Heart left ventricle (tissue), 16 donors: ENCODE measurements around the gene RIC8A. TPM values are rescaled to one million over a fixed set of nuclear protein-coding genes. Genes with fewer than 3 reads are reported as not detected.

Source experiments
- ATAC-seq, 4 donors: fragments of 200-7000 bp; cut with Tn5 transposase; one replicate each; pipeline ENCODE4 v1.9.1; 2020 to 2022; ENCODE audit warnings: moderate library complexity in 4 of 4, mild to moderate bottlenecking in 3 of 4, moderate number of reproducible peaks in 1 of 4
- DNase-seq, 5 donors: peaks; one replicate each; pipeline ENCODE4 v3.0.0-alpha.2; 2020
- H3K27ac ChIP-seq, 12 donors: fragments of 200-600 bp; sonication (generic) in 4 of 12; one replicate each; pipeline versions ENCODE4 v1.5.0 to v1.8.0; 2016 to 2022; ENCODE audit warnings: mild to moderate bottlenecking in 2 of 12
- H3K27me3 ChIP-seq, 9 donors: fragments of 200-600 bp; sonication (generic) in 2 of 9; one replicate each; pipeline versions ENCODE4 v1.5.1 to v1.8.0; 2016 to 2022; ENCODE audit warnings: mild to moderate bottlenecking in 3 of 9
- H3K36me3 ChIP-seq, 9 donors: fragments of 200-600 bp; sonication (generic) in 2 of 9; one replicate each; pipeline versions ENCODE4 v1.5.0 to v1.8.0; 2018 to 2022; ENCODE audit warnings: mild to moderate bottlenecking in 2 of 9
- H3K4me1 ChIP-seq, 12 donors: fragments of 200-600 bp; sonication (generic) in 4 of 12; one replicate each; pipeline versions ENCODE4 v1.5.0 to v1.8.0; 2016 to 2022; ENCODE audit warnings: mild to moderate bottlenecking in 3 of 12
- H3K4me3 ChIP-seq, 12 donors: fragments of 200-600 bp; sonication (generic) in 4 of 12; one replicate each; pipeline versions ENCODE4 v1.5.0 to v1.8.0; 2017 to 2022; ENCODE audit warnings: mild to moderate bottlenecking in 9 of 12, moderate library complexity in 4 of 12
- H3K9me3 ChIP-seq, 12 donors: fragments of 200-600 bp; sonication (generic) in 4 of 12; one replicate each; pipeline versions ENCODE4 v1.5.0 to v1.8.0; 2016 to 2022; ENCODE audit warnings: mild to moderate bottlenecking in 1 of 12
- CTCF ChIP-seq, 12 donors: fragments of 200-600 bp; sonication (generic) in 4 of 12; IDR thresholded peaks; one replicate each; pipeline versions ENCODE4 v1.5.0 to v1.8.0; 2018 to 2022; ENCODE audit warnings: antibody characterized with exemption in 12 of 12, mild to moderate bottlenecking in 5 of 12
- POLR2A ChIP-seq, 2 donors: fragments of 450-650 bp; IDR thresholded peaks; one replicate each; pipeline ENCODE4 v1.6.1; 2017; ENCODE audit warnings: antibody characterized with exemption in 2 of 2, mild to moderate bottlenecking in 2 of 2, moderate library complexity in 2 of 2
- WGBS, 4 donors: extraction: QIAGEN DNeasy Blood & Tissue Kit in 2 of 4; methylation state at CpG; one replicate each; pipeline versions ENCODE4 v1.1.5 to v1.1.7; 2013 to 2018; 5-methylcytosine and 5-hydroxymethylcytosine counted together
- intact Hi-C, 10 donors: fragments of 100-400 bp; cut with DNase I; formaldehyde crosslinking; loops; one replicate each; pipeline versions ENCODE4 v1.11.1 to v1.14.2; 2022
- polyA plus RNA-seq, 2 donors: library from polyadenylated mRNA; stranded (reverse); fragments of 200-250 nt; gene quantifications; one replicate each; pipeline ENCODE4 v1.2.3, GENCODE V29; 2013
- total RNA-seq, 9 donors: library from RNA; depleted of rRNA in 2 of 9; stranded (reverse); fragments of >200 nt in 2 of 9; fragmentation: NEBNext Ultra II Directional in 3 of 9; extraction: Animal tissue kit (Norgen Biotek cat#: 25700) in 3 of 9; gene quantifications; one replicate each; pipeline versions ENCODE4 v1.1.0 to v1.2.4, GENCODE V29; 2016 to 2023
- donor health status: ischemic (EF 13 %, LVEDD 7.1; RV severe dilation, severe dysfunction).
- donor health status: healthy with polysubstance abuse.
- donor health status: DM: no; HTN: yes; CAD: no.
- donor health status: DM: no; HTN: no; CAD: no.
- donor health status: ischemic (EF 25% LVEDD 6.9; RV normal size, moderate dysfunction).
- donor health status: ischemic (EF 25% LVEDD 5.7; RV mildly dilated, moderate dysfunction).
- donor health status: healthy.
- donor health status: DM: yes; HTN: yes; CAD: no.
- donor health status: ischemic (EF 35%, LVEDD 5.7; RV mildly dilated, moderate dysfunction).
- donor health status: nonischemic (EF 11% LVEDD 7.7; RV severe dilation, severe dysfunction).
- donor health status: DM: yes; HTN: yes; CAD: no.
- donor health status: PGD.
- donor health status: ischemic (EF 29% LVEDD 5.4; RV normal size, mild dysfunction).
- donor health status: nonischemic (EF 23%, LVEDD 6.1; RV moderate dilation, normal function).

Gene RIC8A
- total and polyA plus RNA-seq, 11 donors, result 32.7 to 99.5 (median 74.3) TPM

- intact Hi-C loops, result no loop called here
- Histone ChIP-seq H3K4me1 (peaks cover 0 to 8% (median 0%) of the 10 kb centered on the region in 12 donors), H3K36me3 (peaks cover 0 to 28% (median 4%) of the 10 kb centered on the region in 9 donors), H3K9me3 (no peaks in the 10 kb centered on the region), H3K27ac (no peak overlapping the region), H3K27me3 (no peaks in the 10 kb centered on the region), H3K4me3 (no peak overlapping the region)
- ATAC-seq (no peak), DNase-seq (no peak)
- TF ChIP-seq POLR2A (IDR thresholded peaks at IDR 0.05) (no peak), CTCF (IDR thresholded peaks at IDR 0.05) (no peak)
- WGBS, 4 donors, result 70 to 85% (median 74%) methylated on average over 6 of the region's 6 CpGs
Measured at GRCh38 chr11:227824-228379, 20.4 kb downstream of the RIC8A start.

- DNase-seq (no peak), ATAC-seq (no peak)
- TF ChIP-seq CTCF (IDR thresholded peaks at IDR 0.05), result no peak
- TF ChIP-seq POLR2A (IDR thresholded peaks at IDR 0.05), result no peak
- Histone ChIP-seq H3K9me3 (no peaks in the 10 kb centered on the region), H3K36me3 (peaks cover 0 to 28% (median 4%) of the 10 kb centered on the region in 9 donors), H3K4me1 (peaks cover 0 to 9% (median 6%) of the 10 kb centered on the region in 12 donors), H3K4me3 (no peak overlapping the region), H3K27ac (no peak overlapping the region), H3K27me3 (no peaks in the 10 kb centered on the region)
- intact Hi-C loops, result no loop called here
- 91 to 97% (median 94%) methylated on average over 10 of the region's 10 CpGs for WGBS, 4 donors
Measured at GRCh38 chr11:230431-230830, 22.9 kb downstream of the RIC8A start.

- no peaks in the 10 kb centered on the region for H3K27me3 ChIP-seq
- H3K9me3 ChIP-seq, result no peaks in the 10 kb centered on the region
- DNase-seq (no peak), ATAC-seq (no peak)
- peaks cover 5 to 21% (median 16%) of the 10 kb centered on the region in 12 donors for H3K4me1 ChIP-seq
- WGBS, 4 donors, result 90 to 93% (median 91%) methylated on average over 20 of the region's 20 CpGs
- no peak overlapping the region for H3K27ac ChIP-seq
- TF ChIP-seq POLR2A (IDR thresholded peaks at IDR 0.05), result no peak
- no peak for TF ChIP-seq CTCF (IDR thresholded peaks at IDR 0.05)
- intact Hi-C loops, result no loop called here
- H3K4me3 ChIP-seq, result no peak overlapping the region
- H3K36me3 ChIP-seq, result peaks cover 0 to 28% (median 4%) of the 10 kb centered on the region in 9 donors
Measured at GRCh38 chr11:232783-233565, 25.5 kb downstream of the RIC8A start.

GRCh38 chr11:235180-235579 lies 27.7 kb downstream of the RIC8A start:
- Histone ChIP-seq H3K4me3 (peak overlapping the region in 11 of 12 donors; percentile 72 to 100 (median 88)), H3K9me3 (no peaks in the 10 kb centered on the region), H3K4me1 (peaks cover 9 to 39% (median 24%) of the 10 kb centered on the region in 12 donors), H3K27me3 (no peaks in the 10 kb centered on the region), H3K36me3 (peaks cover 0 to 27% (median 11%) of the 10 kb centered on the region in 9 donors), H3K27ac (peak overlapping the region in 5 of 12 donors; percentile 91 to 98 (median 97))
- TF ChIP-seq CTCF (IDR thresholded peaks at IDR 0.05), result no peak
- TF ChIP-seq POLR2A (IDR thresholded peaks at IDR 0.05), result no peak
- no peak for ATAC-seq
- 82 to 89% (median 83%) methylated on average over 8 of the region's 8 CpGs for WGBS, 4 donors
- no peak for DNase-seq
- intact Hi-C loops, result loop anchor here in 2 of 10 donors (2.0 kb wide), 2 partner anchors 24 to 26 kb away; no protein-coding TSS in a partner anchor
